OCI-LY1 (cell line): ENCODE results near the gene MCF2L2.

Experiments
- CTCF ChIP-seq: fragments of 200-600 bp; sonication (generic), shearing (Covaris generic); IDR thresholded peaks from 2 replicates; pipeline ENCODE4 v1.5.1; 2017; ENCODE audit warnings: mild to moderate bottlenecking, antibody characterized with exemption, low read length, moderate library complexity, mixed read lengths
- EZH2 ChIP-seq: fragments of 200-600 bp; sonication (generic), shearing (Covaris generic); IDR thresholded peaks from 2 replicates; pipeline ENCODE4 v1.8.0; 2017; ENCODE audit warnings: borderline replicate concordance, mixed run types, mild to moderate bottlenecking, antibody characterized with exemption, low read length, moderate library complexity, mixed read lengths

- TF ChIP-seq CTCF (no peak), EZH2 (no peak)
These were observed 124.7 kb downstream of the MCF2L2 start for GRCh38 chr3:183303690-183304089.
